ENCODE data around the gene RBM38.

RBM38 gene

DNA sequence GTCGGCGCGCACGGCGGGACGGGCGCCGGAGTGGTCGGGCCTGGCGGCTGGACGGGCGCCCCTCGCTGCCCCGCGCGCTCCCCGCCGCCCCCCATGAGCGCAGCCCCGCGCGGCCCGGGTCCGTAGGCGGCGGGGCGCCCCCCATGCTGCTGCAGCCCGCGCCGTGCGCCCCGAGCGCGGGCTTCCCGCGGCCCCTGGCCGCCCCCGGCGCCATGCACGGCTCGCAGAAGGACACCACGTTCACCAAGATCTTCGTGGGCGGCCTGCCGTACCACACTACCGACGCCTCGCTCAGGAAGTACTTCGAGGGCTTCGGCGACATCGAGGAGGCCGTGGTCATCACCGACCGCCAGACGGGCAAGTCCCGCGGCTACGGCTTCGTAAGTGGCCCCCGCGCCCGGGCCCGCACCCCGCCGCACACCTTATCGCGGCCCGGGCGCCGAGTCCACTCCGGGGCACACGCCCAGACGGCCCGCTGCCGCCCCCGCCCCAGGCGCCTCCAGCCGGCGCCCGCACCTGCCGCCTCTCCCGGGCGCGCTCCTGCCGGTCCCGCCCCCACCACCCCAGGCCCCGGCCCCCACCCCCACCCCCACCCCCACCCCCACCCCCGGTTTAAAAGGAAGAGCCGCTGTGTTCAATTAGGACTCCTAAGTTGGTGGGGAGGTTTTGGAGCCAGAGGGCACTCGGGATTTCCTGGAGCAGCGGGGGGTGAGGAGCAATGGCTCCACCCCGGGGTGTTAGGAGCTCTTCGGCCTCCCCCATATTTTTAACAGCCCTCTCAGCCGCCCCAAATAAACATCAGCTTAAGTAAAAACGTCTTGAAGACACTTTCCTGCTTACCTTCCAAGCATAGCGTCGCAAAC lies 474 bp downstream of the RBM38 start:
- DNase-seq (ENCODE audit: low read depth): no peak

GRCh38 chr20:57392512-57393271 lies 1.5 kb downstream of the RBM38 start:
- DNase-seq (ENCODE audit: low read depth): peak; percentile 84

GRCh38 chr20:57393321-57394120 lies 2.3 kb downstream of the RBM38 start:
- DNase-seq (ENCODE audit: low read depth): no peak

DNA sequence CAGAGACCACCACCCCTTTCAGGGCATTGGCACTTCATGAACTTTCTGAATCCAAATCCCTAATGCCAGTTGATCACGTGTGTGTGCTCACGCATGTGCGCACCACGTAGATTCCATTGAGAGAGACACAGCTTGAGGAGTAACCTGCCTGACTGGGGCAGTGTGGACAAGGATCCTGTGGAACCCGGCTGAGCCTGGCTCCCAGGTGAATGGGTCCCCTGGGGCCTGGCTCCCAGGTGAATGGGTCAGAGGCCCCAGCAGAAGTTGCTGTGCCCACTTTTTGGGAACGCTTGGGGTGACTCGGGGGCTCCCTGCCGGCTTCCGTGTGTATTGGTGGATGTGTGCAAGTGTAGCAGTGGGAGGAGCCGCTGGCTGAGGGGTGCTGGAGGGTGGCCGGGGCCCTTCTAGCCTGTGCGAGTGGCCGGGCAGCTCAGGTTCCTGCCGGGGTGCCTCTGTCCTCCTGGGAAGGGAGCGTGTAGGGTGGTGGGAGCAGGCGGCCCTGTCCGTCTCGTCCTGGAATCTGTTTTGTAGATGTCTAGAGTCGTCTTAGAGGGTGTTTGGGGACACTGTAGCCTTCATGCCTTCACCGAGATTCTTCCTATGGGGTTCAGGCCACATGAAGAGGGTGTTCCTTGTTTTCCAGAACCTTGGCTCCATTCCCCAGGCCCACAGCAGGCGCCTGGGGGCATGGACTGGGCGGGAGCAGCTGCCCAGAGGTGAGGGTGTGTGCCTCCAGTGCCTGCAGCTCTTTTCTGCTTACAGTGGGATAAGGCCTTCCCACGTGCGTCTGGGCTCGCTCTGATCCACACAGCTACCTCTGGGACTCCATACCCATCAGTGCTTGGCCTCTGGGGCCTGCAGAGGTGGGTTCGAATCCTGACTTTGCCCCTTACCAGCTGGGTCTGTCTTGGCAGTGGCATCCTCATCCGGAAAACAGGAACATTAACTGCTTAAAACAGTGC lies 3.2 kb downstream of the RBM38 start:
- DNase-seq (ENCODE audit: low read depth): no peak

- DNase-seq (ENCODE audit: low read depth): no peak
Observed at GRCh38 chr20:57395111-57395966, 4.1 kb downstream of the RBM38 start.

DNA sequence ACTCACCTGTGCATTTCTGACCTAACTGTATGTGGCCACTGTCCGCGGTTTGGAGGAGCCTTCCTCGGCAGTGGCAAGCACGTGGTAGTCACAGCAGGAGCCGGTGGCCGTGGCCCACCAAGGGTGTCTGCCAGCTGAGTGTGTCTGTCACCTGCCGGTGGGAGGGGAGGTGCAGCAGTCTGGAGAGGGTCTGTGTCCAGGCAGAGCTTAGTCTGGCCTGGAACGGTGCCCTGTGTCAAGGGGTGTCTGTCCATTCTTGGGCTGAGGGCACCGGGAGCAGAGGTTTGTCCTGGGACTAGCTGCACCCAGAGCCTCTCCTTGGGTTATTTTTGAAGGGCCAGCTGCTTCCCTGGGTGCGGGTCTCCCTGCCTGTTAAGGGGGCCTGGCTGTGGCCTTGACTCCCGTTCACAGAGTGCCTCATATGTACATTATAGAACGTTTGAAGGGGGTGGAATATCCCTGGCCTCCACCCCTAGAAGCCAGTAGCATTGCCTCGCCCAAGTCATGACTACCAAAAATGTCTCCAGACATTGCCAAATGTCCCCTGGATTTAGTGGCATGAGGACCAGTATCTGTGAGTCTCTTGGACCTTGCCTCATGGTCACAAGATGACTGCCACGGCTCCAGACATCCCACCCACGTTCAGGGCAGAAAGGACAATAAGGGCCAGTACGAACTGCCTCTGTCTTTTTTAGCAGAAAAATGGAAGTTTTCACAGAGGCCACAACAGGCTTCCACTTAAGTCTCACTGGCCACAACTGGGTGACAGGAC lies 5.2 kb downstream of the RBM38 start:
- no peak for DNase-seq (ENCODE audit: low read depth)

GRCh38 chr20:57396984-57397692 lies 5.9 kb downstream of the RBM38 start:
- no peak for DNase-seq (ENCODE audit: low read depth)

- DNase-seq (ENCODE audit: low read depth): peak; percentile 71
Observed at GRCh38 chr20:57397693-57398108, 6.5 kb downstream of the RBM38 start.

DNA sequence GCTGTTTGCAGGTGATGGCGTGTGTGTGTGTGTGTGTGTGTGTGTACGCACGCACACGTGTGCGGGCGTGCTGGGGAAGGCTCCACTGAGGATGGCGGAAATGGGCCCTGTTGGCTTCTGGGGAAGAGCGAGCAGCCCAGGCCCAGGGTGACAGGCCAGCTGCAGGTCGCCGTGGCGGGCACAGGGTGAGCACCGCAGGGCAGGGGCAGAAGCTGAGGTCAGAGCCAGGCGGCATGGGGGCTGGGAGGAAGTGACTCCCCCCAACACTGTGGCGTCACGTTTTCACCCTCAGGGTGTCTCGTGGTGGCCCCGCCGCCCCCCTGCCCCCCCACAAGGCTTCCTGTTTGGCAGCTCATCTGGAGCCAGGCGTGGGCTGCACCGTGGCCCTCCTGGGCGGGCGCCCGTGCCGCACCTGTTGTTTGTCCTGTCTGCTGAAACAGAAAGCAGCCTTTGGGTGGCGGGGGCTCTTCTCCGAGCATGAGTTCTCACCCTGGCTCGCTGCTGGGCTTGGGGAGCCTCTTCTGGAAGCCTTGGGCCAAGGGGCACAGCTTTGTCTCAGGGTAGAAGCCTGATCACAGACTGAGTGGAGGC lies 7.1 kb downstream of the RBM38 start:
- DNase-seq (ENCODE audit: low read depth): peak; percentile 91

DNA sequence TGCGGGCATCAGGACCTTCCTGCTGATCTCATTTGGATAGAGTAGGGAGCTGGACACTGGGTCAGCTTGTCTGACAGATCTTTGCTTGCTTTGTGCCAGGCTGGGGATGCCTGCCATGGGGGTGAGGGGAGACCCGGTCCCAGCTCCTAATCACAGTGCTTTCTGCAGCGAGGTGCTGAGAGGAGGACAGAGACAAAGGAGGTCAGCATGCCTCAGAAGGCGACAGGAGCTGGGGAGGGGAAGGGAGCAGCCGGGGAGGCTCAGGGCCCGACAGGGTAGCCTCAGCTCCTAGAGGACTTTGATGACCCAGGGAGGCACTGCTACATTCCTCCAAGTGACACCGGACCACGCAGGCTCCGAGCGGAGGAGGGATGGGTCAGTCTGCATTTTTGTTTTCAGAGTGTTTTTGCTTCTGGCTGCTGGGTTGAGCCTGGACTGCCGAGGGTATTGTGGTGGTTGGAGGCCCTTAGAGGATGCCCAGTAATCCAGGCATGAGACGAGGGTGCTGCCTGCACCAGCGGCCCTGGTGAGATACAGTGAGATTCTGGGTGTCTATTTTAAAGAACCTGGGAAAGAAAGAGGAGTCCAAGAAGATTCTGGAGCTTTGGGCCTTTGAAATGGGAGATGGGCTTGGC lies 7.8 kb downstream of the RBM38 start:
- no peak for DNase-seq (ENCODE audit: low read depth)

GRCh38 chr20:57399587-57400155 lies 8.5 kb downstream of the RBM38 start:
- no peak for DNase-seq (ENCODE audit: low read depth)

- no peak for DNase-seq (ENCODE audit: low read depth)
Observed at GRCh38 chr20:57400231-57400701, 9.1 kb downstream of the RBM38 start.

- no peak for DNase-seq (ENCODE audit: low read depth)
Observed at GRCh38 chr20:57400821-57401564, 9.8 kb downstream of the RBM38 start.

- no peak for DNase-seq (ENCODE audit: low read depth)
Observed at GRCh38 chr20:57401565-57401918, 10.3 kb downstream of the RBM38 start.

GRCh38 chr20:57402206-57403125 lies 11.3 kb downstream of the RBM38 start:
- DNase-seq (ENCODE audit: low read depth): no peak

- DNase-seq (ENCODE audit: low read depth): no peak
Observed at GRCh38 chr20:57403216-57403615, 12.0 kb downstream of the RBM38 start.
